Parathyroid adenoma (tissue), 2 donors: ENCODE measurements around the gene JPH2.

ENCODE experiments used
- H2AFZ ChIP-seq: fragments of 300-600 bp; sonication (generic); one replicate; pipeline ENCODE4 v1.7.0; 2017; ENCODE audit warnings: antibody characterized with exemption, mild to moderate bottlenecking
- H3K27ac ChIP-seq: fragments of 300-600 bp; sonication (generic); one replicate; pipeline ENCODE4 v1.7.0; 2017
- H3K27me3 ChIP-seq: fragments of 300-600 bp; sonication (generic); one replicate; pipeline ENCODE4 v1.7.0; 2017; ENCODE audit warnings: low read length; ENCODE audit not compliant: control insufficient read depth, insufficient read depth
- H3K36me3 ChIP-seq: fragments of 300-600 bp; sonication (generic); one replicate; pipeline ENCODE4 v1.7.0; 2017; ENCODE audit warnings: low read length; ENCODE audit not compliant: control insufficient read depth, insufficient read depth
- H3K4me1 ChIP-seq: fragments of 300-600 bp; sonication (generic); one replicate; pipeline ENCODE4 v1.7.0; 2017; ENCODE audit warnings: control low read depth
- H3K4me2 ChIP-seq: fragments of 300-600 bp; sonication (generic); one replicate; pipeline ENCODE4 v1.7.0; 2017; ENCODE audit warnings: low read length
- H3K4me3 ChIP-seq: fragments of 300-600 bp; sonication (generic); one replicate; pipeline ENCODE4 v1.7.0; 2017; ENCODE audit warnings: low read depth, low read length
- H3K79me2 ChIP-seq: fragments of 300-600 bp; sonication (generic); one replicate; pipeline ENCODE4 v1.7.0; 2017; ENCODE audit warnings: control low read depth
- H3K9ac ChIP-seq: fragments of 300-600 bp; sonication (generic); one replicate; pipeline ENCODE4 v1.7.0; 2017; ENCODE audit warnings: mild to moderate bottlenecking
- H3K9me3 ChIP-seq: fragments of 300-600 bp; sonication (generic); one replicate; pipeline ENCODE4 v1.7.0; 2017; ENCODE audit warnings: low read length; ENCODE audit not compliant: control insufficient read depth
- CTCF ChIP-seq: fragments of 300-600 bp; sonication (generic); IDR thresholded peaks from one replicate; pipeline ENCODE4 v1.7.0; 2017; ENCODE audit warnings: antibody characterized with exemption, mild to moderate bottlenecking
- donor health status: primary hyperparathyroidism.

Gene JPH2

GRCh38 chr20:44064501-44065400 is 122.2 kb downstream of the JPH2 start:
- Histone ChIP-seq H3K79me2 (no peaks in the 10 kb centered on the region), H3K36me3 (no peaks in the 10 kb centered on the region), H3K4me2 (no peak overlapping the region), H3K27ac (no peak overlapping the region), H3K4me3 (no peak overlapping the region), H3K27me3 (no peaks in the 10 kb centered on the region), H2AFZ (no peak overlapping the region), H3K4me1 (no peaks in the 10 kb centered on the region), H3K9me3 (no peaks in the 10 kb centered on the region), H3K9ac (no peak overlapping the region)
- TF ChIP-seq CTCF, result no peak
